ENCODE measurements around the gene NCAM1. TPM values are rescaled to one million over a fixed set of nuclear protein-coding genes. Genes with fewer than 3 reads are reported as not detected.
A peak's percentile ranks its signal among the peaks of the same experiment; 100 is the strongest.

NCAM1 gene
- total RNA-seq, 2 donors from 2014 or later = 0.39 TPM

- DNase-seq (ENCODE audit: low spot score in 2 of 2) (no peak), ATAC-seq (no peak)
- H3K36me3 Mint-ChIP-seq = no peaks in the 10 kb centered on the region
- no peak overlapping the region for H3K27ac Mint-ChIP-seq
- H3K9me3 Mint-ChIP-seq = no peaks in the 10 kb centered on the region
Measured at GRCh38 chr11:113204280-113204679, 243.1 kb downstream of the NCAM1 start.

DNA sequence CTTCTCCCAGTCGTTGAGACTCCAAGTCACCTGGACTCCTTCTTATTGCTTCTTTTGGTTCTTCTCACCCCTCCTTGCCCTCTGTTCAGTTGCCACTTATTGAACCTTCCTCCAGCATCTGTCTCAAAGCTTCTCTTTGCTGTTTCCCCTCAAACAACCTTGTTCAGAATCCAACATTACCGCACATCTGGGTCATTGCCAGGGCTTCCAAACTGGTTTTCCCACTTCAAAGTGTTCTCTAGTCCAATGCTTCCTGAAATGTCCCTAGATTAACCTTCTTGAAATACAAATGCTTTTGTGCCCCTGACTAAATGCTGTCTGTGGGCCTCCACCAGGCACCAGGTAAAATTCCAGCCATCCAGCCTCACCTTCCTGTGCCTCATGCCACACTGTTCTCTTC lies 252.3 kb downstream of the NCAM1 start:
- Mint-ChIP-seq H3K36me3 (no peaks in the 10 kb centered on the region), H3K9me3 (no peaks in the 10 kb centered on the region), H3K27ac (no peak overlapping the region)
- ATAC-seq = no peak
- no peak for DNase-seq (ENCODE audit: low spot score in 2 of 2)

DNA sequence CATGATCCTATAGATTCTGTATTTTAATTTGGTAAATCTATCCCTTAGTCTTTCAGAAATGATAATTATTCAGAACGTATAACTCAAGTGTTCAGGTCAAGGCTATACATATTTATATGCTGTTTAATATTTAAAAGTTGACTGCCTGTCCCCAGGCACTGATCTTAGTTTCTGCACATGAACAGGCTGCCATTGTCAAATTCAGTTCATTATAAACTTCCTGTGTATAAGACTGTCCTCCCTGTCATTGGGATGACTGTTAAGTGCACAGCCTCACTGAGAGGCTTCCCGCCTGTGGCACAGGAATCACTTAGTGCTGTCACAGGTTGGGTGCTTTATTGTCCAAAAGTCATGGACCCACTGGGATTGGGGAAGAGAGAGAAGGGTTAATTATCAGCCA lies 261.0 kb downstream of the NCAM1 start:
- Mint-ChIP-seq H3K27ac (no peak overlapping the region), H3K36me3 (peaks cover 0 to 12% of the 10 kb centered on the region in 2 donors), H3K9me3 (peaks cover 0 to 6% of the 10 kb centered on the region in 2 donors)
- ATAC-seq = no peak
- no peak for DNase-seq (ENCODE audit: low spot score in 2 of 2)

DNA sequence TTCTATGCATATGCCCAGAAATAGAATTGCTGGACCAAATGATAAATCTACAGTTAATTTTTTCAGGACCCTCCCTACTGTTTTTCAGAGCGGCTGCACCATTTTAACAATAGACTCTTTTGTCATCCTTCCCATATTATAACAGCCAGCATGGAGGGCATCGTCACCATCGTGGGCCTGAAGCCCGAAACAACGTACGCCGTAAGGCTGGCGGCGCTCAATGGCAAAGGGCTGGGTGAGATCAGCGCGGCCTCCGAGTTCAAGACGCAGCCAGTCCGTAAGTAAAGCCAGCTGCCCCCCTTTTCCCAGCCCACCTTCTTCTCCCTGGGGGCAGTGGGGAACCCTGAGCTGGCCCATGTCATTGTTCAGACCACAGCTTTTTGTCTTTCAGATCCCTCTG lies 273.7 kb downstream of the NCAM1 start:
- Mint-ChIP-seq H3K27ac (no peak overlapping the region), H3K9me3 (no peaks in the 10 kb centered on the region), H3K36me3 (no peaks in the 10 kb centered on the region)
- no peak for ATAC-seq
- DNase-seq (ENCODE audit: low spot score in 2 of 2) = no peak

GRCh38 chr11:113237261-113237660 lies 276.0 kb downstream of the NCAM1 start:
- no peaks in the 10 kb centered on the region for H3K9me3 Mint-ChIP-seq
- H3K36me3 Mint-ChIP-seq = no peaks in the 10 kb centered on the region
- H3K27ac Mint-ChIP-seq = no peak overlapping the region
- no peak for DNase-seq (ENCODE audit: low spot score in 2 of 2)
- no peak for ATAC-seq

DNA sequence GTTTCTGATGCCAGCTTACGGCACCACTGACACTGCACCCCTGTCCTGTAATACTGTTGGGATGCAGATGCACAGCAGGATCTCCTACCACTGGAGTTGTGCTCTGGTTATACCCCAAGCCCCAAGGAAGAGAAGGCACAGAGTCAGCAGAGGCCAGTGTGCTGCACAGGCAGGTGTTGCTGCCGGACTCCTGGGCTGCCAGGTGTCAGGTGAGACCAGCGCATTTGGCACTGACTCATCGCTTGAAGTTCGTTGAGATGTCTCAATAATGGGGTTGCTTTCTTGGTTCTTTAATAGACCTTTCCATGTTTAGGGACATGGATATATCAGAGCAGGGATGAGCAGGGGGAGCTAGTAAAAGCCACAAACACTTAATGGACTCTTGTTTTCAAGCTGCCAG lies 277.5 kb downstream of the NCAM1 start:
- Mint-ChIP-seq H3K27ac (no peak overlapping the region), H3K36me3 (no peaks in the 10 kb centered on the region), H3K9me3 (no peaks in the 10 kb centered on the region)
- no peak for ATAC-seq
- DNase-seq (ENCODE audit: low spot score in 2 of 2) = no peak

DNA sequence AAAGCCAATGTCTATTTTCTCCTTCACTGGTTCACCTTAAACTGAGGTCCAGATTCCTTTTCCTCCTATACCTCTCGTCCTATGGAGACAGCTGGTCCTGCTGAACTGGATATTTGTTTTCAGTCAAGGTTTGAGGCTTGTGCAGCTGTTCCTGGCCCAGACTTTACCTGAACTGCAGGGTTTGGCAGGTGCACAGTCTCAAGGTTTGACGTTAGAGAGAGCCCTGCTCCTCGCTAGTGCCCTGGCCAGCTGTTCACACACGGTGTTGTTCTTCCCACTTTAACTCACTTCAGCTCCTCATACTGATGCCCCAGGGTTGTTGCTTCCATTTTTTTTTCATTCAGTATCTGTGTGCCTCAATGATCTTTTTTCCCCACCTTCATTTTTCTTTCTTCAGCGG lies 279.2 kb downstream of the NCAM1 start:
- no peak for DNase-seq (ENCODE audit: low spot score in 2 of 2)
- H3K27ac Mint-ChIP-seq = no peak overlapping the region
- no peak for ATAC-seq
- no peaks in the 10 kb centered on the region for H3K9me3 Mint-ChIP-seq
- no peaks in the 10 kb centered on the region for H3K36me3 Mint-ChIP-seq

DNA sequence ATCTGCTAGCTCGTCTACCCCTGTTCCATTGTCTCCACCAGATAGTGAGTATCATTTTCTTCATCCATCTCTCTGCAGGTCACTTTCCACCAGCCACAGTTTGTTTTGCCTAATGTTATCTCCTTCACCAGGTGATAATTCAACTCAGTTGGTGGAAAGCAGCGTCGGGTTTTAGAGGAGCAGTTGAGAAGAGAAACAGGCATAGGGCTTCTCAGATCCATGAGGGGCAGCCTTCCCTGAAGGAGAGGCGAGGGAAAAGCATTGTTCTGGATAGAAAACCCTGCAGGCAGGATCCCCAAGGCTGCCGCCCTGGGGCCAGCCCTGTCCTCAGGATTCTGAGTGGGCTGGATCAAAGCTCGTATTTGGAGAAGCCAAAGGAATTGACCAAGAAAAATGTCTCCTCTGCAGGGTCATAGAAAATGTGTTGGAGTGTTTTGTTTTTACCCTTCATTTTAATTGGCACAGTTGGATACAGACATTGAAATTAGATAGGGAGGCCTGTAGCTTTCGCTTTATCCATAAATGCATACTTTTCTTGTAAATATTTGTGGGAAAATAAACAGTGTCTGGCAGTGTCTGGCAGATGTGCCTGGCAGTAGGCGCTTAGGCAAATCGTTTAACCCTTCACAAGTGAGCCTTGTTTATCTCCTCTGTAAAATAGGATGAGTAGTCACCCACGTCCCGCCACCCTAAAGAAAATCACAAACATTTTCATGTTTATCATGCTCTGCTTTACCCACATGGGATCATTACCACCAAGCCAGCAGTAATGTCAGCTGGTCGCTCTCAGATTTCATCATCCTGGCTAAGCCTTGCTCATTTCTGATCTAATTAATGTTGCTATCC lies 279.8 kb downstream of the NCAM1 start:
- H3K9me3 Mint-ChIP-seq = no peaks in the 10 kb centered on the region
- no peak for ATAC-seq
- no peaks in the 10 kb centered on the region for H3K36me3 Mint-ChIP-seq
- no peak for DNase-seq (ENCODE audit: low spot score in 2 of 2)
- H3K27ac Mint-ChIP-seq = no peak overlapping the region

DNA sequence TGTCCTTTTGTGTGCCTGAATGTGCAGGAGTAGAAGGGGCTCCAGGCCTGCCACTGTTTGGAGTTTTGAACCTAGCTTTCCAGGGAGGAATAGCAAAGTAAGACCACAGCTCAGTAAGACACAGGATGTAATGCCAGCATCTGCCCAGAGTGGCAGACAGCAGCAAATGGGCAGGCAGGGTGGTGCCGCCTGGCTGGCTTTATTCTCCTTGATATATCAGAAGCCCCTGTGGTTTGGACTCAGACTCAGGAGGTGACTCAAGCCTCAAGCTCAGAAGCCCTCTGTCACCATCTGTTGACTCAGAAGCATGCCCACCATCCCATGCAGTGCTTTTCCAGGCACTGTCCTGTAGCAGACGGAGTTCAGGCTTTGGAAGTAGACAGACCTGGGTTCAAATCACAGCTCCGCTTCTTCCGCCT lies 280.4 kb downstream of the NCAM1 start:
- H3K27ac Mint-ChIP-seq = no peak overlapping the region
- DNase-seq (ENCODE audit: low spot score in 2 of 2) (no peak), ATAC-seq (no peak)
- H3K36me3 Mint-ChIP-seq = no peaks in the 10 kb centered on the region
- H3K9me3 Mint-ChIP-seq = no peaks in the 10 kb centered on the region

- H3K27ac Mint-ChIP-seq = no peak overlapping the region
- ATAC-seq (no peak), DNase-seq (ENCODE audit: low spot score in 2 of 2) (no peak)
- H3K36me3 Mint-ChIP-seq = no peaks in the 10 kb centered on the region
- H3K9me3 Mint-ChIP-seq = no peaks in the 10 kb centered on the region
Measured at GRCh38 chr11:113242060-113242459, 280.8 kb downstream of the NCAM1 start.

GRCh38 chr11:113242767-113243397 lies 281.7 kb downstream of the NCAM1 start:
- no peaks in the 10 kb centered on the region for H3K9me3 Mint-ChIP-seq
- H3K27ac Mint-ChIP-seq = no peak overlapping the region
- DNase-seq (ENCODE audit: low spot score in 2 of 2) = no peak
- H3K36me3 Mint-ChIP-seq = no peaks in the 10 kb centered on the region
- peak; percentile 47 to 86 for ATAC-seq

- no peak for ATAC-seq
- H3K27ac Mint-ChIP-seq = no peak overlapping the region
- no peaks in the 10 kb centered on the region for H3K36me3 Mint-ChIP-seq
Measured at GRCh38 chr11:113243696-113244095, 282.5 kb downstream of the NCAM1 start.

GRCh38 chr11:113245216-113245615 lies 284.0 kb downstream of the NCAM1 start:
- no peak for DNase-seq (ENCODE audit: low spot score in 2 of 2)
- ATAC-seq = no peak
- Mint-ChIP-seq H3K36me3 (no peaks in the 10 kb centered on the region), H3K9me3 (no peaks in the 10 kb centered on the region), H3K27ac (no peak overlapping the region)

More at GRCh38 chr11:113243696-113244095, 282.5 kb downstream of the NCAM1 start:
- H3K9me3 Mint-ChIP-seq = no peaks in the 10 kb centered on the region
- no peak for DNase-seq (ENCODE audit: low spot score in 2 of 2)

DNA sequence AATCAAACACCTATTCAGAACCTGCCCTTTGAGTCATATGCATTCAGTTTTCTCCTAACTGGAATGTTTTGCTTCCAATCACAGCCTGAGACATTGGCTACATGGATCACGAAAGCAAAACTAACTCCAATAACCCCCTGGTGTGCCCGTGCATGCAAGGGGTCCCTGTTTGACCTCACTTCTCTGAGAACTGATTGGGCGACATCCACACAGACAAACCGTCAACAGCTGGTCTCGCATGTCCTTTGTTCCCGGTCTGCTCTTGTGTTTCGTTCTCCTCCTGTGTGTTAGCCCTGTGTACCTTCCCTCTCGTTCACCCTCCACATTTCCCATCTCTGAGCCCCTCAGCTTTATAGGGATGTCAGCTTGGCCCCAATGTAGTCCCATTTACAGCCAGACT lies 286.0 kb downstream of the NCAM1 start:
- H3K36me3 Mint-ChIP-seq = no peaks in the 10 kb centered on the region
- ATAC-seq = no peak

GRCh38 chr11:113247966-113248365 lies 286.7 kb downstream of the NCAM1 start:
- no peak for ATAC-seq
- Mint-ChIP-seq H3K27ac (no peak overlapping the region), H3K9me3 (no peaks in the 10 kb centered on the region), H3K36me3 (no peaks in the 10 kb centered on the region)
- no peak for DNase-seq (ENCODE audit: low spot score in 2 of 2)

More for the DNA sequence above, 286.0 kb downstream of the NCAM1 start:
- H3K27ac Mint-ChIP-seq = no peak overlapping the region
- no peak for DNase-seq (ENCODE audit: low spot score in 2 of 2)
- H3K9me3 Mint-ChIP-seq = no peaks in the 10 kb centered on the region

DNA sequence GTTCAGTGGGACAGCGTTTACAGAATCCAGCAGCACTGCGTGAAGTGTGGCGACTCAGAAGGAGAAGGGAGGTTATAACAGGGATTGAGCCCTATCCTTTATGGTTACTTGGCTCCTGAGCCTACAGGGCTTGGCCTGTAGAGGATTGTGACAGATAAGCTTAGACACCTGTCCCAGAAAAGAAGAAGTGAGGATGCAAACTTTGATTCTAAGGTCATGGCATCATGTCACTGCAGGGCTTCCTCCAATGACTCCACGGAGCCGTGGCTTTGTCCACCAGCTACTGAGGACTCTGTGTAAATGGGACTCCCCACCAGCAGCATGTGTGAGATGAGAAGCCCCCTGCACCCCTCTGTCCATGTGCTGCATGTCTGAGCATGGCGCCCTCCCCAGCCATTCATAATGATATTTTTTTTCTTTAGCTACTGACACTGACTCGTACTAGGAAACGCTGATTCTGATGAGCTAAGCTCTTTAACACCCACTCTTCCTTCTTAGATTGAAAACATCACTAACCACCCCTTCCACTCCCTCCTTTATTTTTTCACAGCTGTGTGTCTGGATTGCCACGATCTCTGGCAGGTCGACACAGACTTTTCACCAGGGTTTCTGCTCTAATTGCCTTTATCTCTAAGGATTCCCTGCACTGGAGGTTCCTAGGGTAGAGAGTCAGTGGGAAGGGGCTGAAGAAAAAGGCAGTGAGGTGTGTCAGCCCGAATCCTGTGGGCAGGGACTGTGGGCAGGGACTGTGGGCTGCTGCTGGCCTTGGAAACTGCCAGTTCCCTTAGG lies 287.7 kb downstream of the NCAM1 start:
- Mint-ChIP-seq H3K27ac (peak overlapping the region in 1 of 2 donors; percentile 59), H3K9me3 (no peaks in the 10 kb centered on the region), H3K36me3 (no peaks in the 10 kb centered on the region)
- DNase-seq (ENCODE audit: low spot score in 2 of 2) (no peak), ATAC-seq (peak in 1 of 2 donors; percentile 85)

- Mint-ChIP-seq H3K36me3 (no peaks in the 10 kb centered on the region), H3K27ac (no peak overlapping the region), H3K9me3 (no peaks in the 10 kb centered on the region)
- DNase-seq (ENCODE audit: low spot score in 2 of 2) = no peak
- ATAC-seq = peak in 1 of 2 donors; percentile 39
Measured at GRCh38 chr11:113249491-113249763, 288.2 kb downstream of the NCAM1 start.
